Smooth muscle cell of the brain vasculature (primary cell): Measurements from ENCODE around the gene EME1.
"Not testable (repeated sequence)": the region's sequence is repeated elsewhere in the genome, so short reads cannot be mapped to it uniquely, and the experiment has no call there.

Experiments used
- DNase-seq: peaks from one replicate; pipeline ENCODE4 v3.0.0-alpha.2; 2012; ENCODE audit warnings: low read depth, low spot score

EME1 gene

GRCh38 chr17:50393700-50394099 is 20.7 kb downstream of the EME1 start:
- no peak for DNase-seq

GRCh38 chr17:50394711-50395110 is 21.7 kb downstream of the EME1 start:
- DNase-seq: no peak

DNA sequence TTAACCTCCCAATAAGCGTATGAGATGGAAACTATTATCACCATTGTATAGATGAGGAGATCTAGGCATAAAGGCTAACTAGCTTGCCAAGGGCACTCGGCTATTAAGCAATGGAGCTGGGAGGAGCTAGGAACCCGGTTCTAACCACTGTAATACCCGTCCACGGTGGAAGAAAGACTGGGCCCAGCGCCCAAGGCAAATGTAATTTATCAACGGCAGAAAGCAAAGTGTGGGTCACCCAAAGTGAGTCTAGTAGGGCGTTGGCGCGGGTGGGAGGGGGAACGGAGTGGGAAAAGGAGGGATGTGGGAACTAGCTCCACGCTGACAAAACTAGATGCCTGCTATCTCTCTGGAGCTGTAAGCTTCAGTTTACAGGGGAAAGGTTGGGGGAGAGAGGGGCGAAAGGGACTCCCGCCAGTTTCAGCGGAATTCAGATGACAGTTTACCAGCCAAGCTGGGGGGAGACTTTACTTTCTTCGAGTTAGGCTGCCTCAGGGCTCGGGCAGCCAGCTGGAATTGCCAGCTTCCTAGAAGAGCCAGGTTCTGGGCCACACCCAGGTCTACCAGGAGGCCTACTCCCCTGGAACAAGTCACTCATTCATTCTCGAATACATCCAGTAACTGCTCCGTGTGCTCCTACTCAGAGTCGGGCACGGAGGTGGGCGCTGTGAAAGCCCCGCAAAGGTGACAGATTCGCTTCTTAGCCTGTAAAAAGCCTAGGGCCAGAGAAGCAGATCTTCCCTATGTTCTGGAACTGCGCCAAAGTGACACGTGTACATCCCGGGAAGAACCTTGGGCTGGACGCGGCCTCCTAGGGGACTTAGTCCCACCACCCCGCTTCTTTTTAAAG is 23.5 kb downstream of the EME1 start:
- DNase-seq: peak; percentile 21

- peak; percentile 50 for DNase-seq
Observed at GRCh38 chr17:50397111-50397918, 24.3 kb downstream of the EME1 start, which contains the start of gene LRRC59. TSS of gene LRRC59 (minus strand) at chr17:50397523. CDS start at chr17:50397317, 206 bp downstream.

DNA sequence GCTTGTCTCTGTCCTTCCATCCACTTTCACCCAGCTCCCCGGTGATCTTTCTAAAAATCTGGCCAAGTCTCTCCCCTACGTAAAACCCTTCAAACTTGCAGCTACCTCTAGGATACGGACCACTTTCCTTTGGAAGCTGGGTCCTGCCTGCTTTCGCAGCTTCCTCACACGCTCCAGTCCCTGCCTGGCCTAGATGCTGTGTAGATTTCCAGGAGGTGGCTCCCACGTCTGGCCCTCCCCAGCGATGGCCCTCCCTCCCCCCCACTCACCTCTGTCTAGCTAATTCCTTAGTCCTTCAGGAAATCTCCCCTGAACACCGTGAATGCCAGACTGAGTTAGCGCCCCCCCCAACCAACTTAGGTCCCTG is 24.9 kb downstream of the EME1 start:
- DNase-seq: no peak

DNA sequence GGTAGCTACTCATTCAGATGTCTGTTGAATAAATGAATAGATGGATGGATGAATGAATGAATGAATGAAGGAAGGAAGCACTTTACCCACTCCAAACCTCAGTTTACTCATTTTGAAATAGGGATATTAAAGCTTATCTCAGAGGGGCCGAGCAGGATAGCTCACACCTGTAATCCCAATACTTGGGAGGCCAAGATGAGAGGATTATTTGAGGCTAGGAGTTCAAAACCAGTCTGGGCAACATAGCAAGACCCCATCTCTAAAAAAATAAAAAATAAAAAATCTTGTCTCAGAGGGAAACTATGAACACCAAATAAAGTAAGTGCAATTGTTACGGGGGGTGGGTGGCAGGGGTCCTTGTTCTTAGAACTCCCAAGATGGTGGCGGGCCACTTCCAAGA is 25.6 kb downstream of the EME1 start:
- DNase-seq: not testable (repeated sequence)

- not testable (repeated sequence) for DNase-seq
Observed at GRCh38 chr17:50399591-50399990, 26.6 kb downstream of the EME1 start.

- not testable (repeated sequence) for DNase-seq
Observed at GRCh38 chr17:50405351-50405750, 32.3 kb downstream of the EME1 start.

- no peak for DNase-seq
Observed at GRCh38 chr17:50406578-50406977, 33.5 kb downstream of the EME1 start.

DNA sequence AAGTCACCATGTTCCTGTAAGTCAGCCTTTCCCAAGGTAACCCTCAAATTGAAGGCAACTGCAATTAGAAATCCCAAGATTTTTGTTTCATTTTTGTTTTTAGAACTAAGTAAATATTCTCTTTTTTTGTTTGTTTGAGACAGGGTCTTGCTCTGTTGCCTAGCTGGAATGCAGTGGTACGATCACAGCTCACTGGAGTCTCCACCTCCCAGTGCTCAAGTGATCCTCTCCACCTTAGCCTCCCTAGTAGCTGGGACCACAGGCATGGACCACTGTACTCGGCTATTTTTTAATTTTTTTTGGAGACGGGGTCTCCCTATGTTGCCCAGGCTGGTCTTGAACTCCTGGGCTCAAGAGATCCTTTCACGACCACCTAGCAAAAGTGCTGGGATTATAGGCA is 34.9 kb downstream of the EME1 start:
- no peak for DNase-seq

- DNase-seq: no peak
Observed at GRCh38 chr17:50412188-50412732, 39.2 kb downstream of the EME1 start.

- no peak for DNase-seq
Observed at GRCh38 chr17:50414808-50415207, 41.8 kb downstream of the EME1 start.

GRCh38 chr17:50419577-50419976 is 46.5 kb downstream of the EME1 start:
- not testable (repeated sequence) for DNase-seq

- DNase-seq: no peak
Observed at GRCh38 chr17:50420419-50421112, 47.5 kb downstream of the EME1 start.

GRCh38 chr17:50421308-50422051 is 48.5 kb downstream of the EME1 start:
- no peak for DNase-seq

DNA sequence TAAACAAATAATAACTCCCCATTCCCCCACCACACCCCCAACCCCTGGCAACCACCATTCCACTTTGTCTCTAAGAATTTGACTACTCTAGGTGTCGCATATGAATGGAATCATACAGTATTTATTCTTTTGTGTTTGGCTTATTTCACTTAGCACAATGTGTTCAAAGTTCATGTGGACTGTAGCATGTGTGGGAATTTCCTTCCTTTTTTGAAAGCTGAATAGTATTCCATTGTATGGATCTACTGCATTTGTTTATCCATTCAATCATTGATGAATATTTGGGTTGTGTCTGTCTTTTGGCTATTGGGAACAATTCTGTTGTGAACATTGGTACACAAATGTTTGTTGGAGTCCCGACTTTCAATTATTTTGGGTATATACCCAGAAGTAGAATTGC is 49.7 kb downstream of the EME1 start:
- no peak for DNase-seq

GRCh38 chr17:50423553-50424159 is 50.6 kb downstream of the EME1 start:
- no peak for DNase-seq

- no peak for DNase-seq
Observed at GRCh38 chr17:50424246-50424995, 51.4 kb downstream of the EME1 start.

- no peak for DNase-seq
Observed at GRCh38 chr17:50424996-50425681, 52.1 kb downstream of the EME1 start.
